ENCODE measurements around the gene ALG1. TPM values are rescaled to one million over a fixed set of nuclear protein-coding genes. Genes with fewer than 3 reads are reported as not detected.

The ALG1 gene
- polyA plus RNA-seq, 1 donor from 2014 or later = 13.9 TPM

- H3K9me2 ChIP-seq (ENCODE audit: insufficient read depth, low read length) = no peaks in the 10 kb centered on the region
- no peak overlapping the region for H3K27ac ChIP-seq (ENCODE audit: low read length)
- no peak overlapping the region for H3K9ac ChIP-seq (ENCODE audit: low read length)
- H2AFZ ChIP-seq (ENCODE audit: low read depth, low read length) = no peak overlapping the region
- no peak overlapping the region for H3K4me2 ChIP-seq (ENCODE audit: low read length)
- no peak for TF ChIP-seq CTCF (IDR thresholded peaks at IDR 0.05; ENCODE audit: poor library complexity, severe bottlenecking)
- no peak for TF ChIP-seq EP300 (conservative IDR thresholded peaks at IDR 0.05; ENCODE audit: poor library complexity, severe bottlenecking)
- TF ChIP-seq MXI1 (conservative IDR thresholded peaks at IDR 0.05; ENCODE audit: poor library complexity, severe bottlenecking) = no peak
- no peak for TF ChIP-seq RAD21 (conservative IDR thresholded peaks at IDR 0.05)
- no peak for TF ChIP-seq EZH2 (IDR thresholded peaks at IDR 0.05; ENCODE audit: borderline replicate concordance, insufficient read depth, low read length, poor library complexity, severe bottlenecking)
- TF ChIP-seq SMC3 (conservative IDR thresholded peaks at IDR 0.05; ENCODE audit: poor library complexity) = no peak
- no peak for TF ChIP-seq POLR2AphosphoS5 (IDR thresholded peaks at IDR 0.05)
- no peak for TF ChIP-seq TAF1 (IDR thresholded peaks at IDR 0.05; ENCODE audit: low read depth)
- TF ChIP-seq REST (IDR thresholded peaks at IDR 0.05; ENCODE audit: borderline replicate concordance) = no peak
- H4K20me1 ChIP-seq (ENCODE audit: insufficient read depth) = no peaks in the 10 kb centered on the region
- H3K79me2 ChIP-seq (replicated peaks; ENCODE audit: insufficient read depth, low read length) = no peaks in the 10 kb centered on the region
- H3K27me3 ChIP-seq (ENCODE audit: insufficient read depth, low read depth, low read length) = no peaks in the 10 kb centered on the region
- no peaks in the 10 kb centered on the region for H3K36me3 ChIP-seq (ENCODE audit: insufficient read depth, low read length)
- no peak overlapping the region for H3K4me3 ChIP-seq (ENCODE audit: low read length)
- H3K9me3 ChIP-seq (ENCODE audit: low read length) = no peaks in the 10 kb centered on the region
- no peaks in the 10 kb centered on the region for H3F3A ChIP-seq (ENCODE audit: insufficient read depth, low read length, poor library complexity, severe bottlenecking)
These were observed 26.0 kb upstream of the ALG1 start for GRCh38 chr16:5045499-5046115.

- Histone ChIP-seq H3K79me2 (replicated peaks; ENCODE audit: insufficient read depth, low read length) (no peaks in the 10 kb centered on the region), H3K4me2 (ENCODE audit: low read length) (no peak overlapping the region), H2AFZ (ENCODE audit: low read depth, low read length) (no peak overlapping the region), H3K36me3 (ENCODE audit: insufficient read depth, low read length) (no peaks in the 10 kb centered on the region), H3F3A (ENCODE audit: insufficient read depth, low read length, poor library complexity, severe bottlenecking) (no peaks in the 10 kb centered on the region), H3K4me3 (ENCODE audit: low read length) (no peak overlapping the region), H3K27ac (ENCODE audit: low read length) (no peak overlapping the region), H3K27me3 (ENCODE audit: insufficient read depth, low read depth, low read length) (no peaks in the 10 kb centered on the region), H4K20me1 (ENCODE audit: insufficient read depth) (no peaks in the 10 kb centered on the region), H3K9me2 (ENCODE audit: insufficient read depth, low read length) (no peaks in the 10 kb centered on the region), H3K9me3 (ENCODE audit: low read length) (no peaks in the 10 kb centered on the region), H3K9ac (ENCODE audit: low read length) (no peak overlapping the region)
- TF ChIP-seq REST (IDR thresholded peaks at IDR 0.05; ENCODE audit: borderline replicate concordance) = no peak
- TF ChIP-seq TAF1 (IDR thresholded peaks at IDR 0.05; ENCODE audit: low read depth) = no peak
- TF ChIP-seq MXI1 (conservative IDR thresholded peaks at IDR 0.05; ENCODE audit: poor library complexity, severe bottlenecking) = no peak
- TF ChIP-seq SMC3 (conservative IDR thresholded peaks at IDR 0.05; ENCODE audit: poor library complexity) = no peak
These were observed 24.7 kb upstream of the ALG1 start for GRCh38 chr16:5046914-5047313.

All from neural cell (in vitro differentiated cells).